Measurements from ENCODE around the gene CSMD2. TPM values are rescaled to one million over a fixed set of nuclear protein-coding genes. Genes with fewer than 3 reads are reported as not detected.
"Not testable (repeated sequence)": the region's sequence is repeated elsewhere in the genome, so short reads cannot be mapped to it uniquely, and the experiment has no call there.

CSMD2 gene
- total RNA-seq, 1 donor from 2014 or later: 0.12 TPM

GRCh38 chr1:34113362-34113761, 51.7 kb downstream of the CSMD2 start:
- no peak for DNase-seq (ENCODE audit: extremely low read depth, low read depth, low spot score)

GRCh38 chr1:34108711-34109110, 56.3 kb downstream of the CSMD2 start:
- DNase-seq (ENCODE audit: extremely low read depth, low read depth, low spot score): no peak

- DNase-seq (ENCODE audit: extremely low read depth, low read depth, low spot score): no peak
Measured at GRCh38 chr1:34108269-34108668, 56.8 kb downstream of the CSMD2 start.

- DNase-seq (ENCODE audit: extremely low read depth, low read depth, low spot score): no peak
Measured at GRCh38 chr1:34101151-34101550, 63.9 kb downstream of the CSMD2 start.

- DNase-seq (ENCODE audit: extremely low read depth, low read depth, low spot score): no peak
Measured at GRCh38 chr1:34100332-34100731, 64.7 kb downstream of the CSMD2 start.

GRCh38 chr1:34092399-34092798, 72.6 kb downstream of the CSMD2 start:
- DNase-seq (ENCODE audit: extremely low read depth, low read depth, low spot score): not testable (repeated sequence)

- no peak for DNase-seq (ENCODE audit: extremely low read depth, low read depth, low spot score)
Measured at GRCh38 chr1:34089731-34090130, 75.3 kb downstream of the CSMD2 start.

- no peak for DNase-seq (ENCODE audit: extremely low read depth, low read depth, low spot score)
Measured at GRCh38 chr1:34087986-34088385, 77.0 kb downstream of the CSMD2 start.

- DNase-seq (ENCODE audit: extremely low read depth, low read depth, low spot score): no peak
Measured at GRCh38 chr1:34086561-34086960, 78.5 kb downstream of the CSMD2 start.

- no peak for DNase-seq (ENCODE audit: extremely low read depth, low read depth, low spot score)
Measured at GRCh38 chr1:34083974-34084373, 81.1 kb downstream of the CSMD2 start.

GRCh38 chr1:34082085-34082670, 82.9 kb downstream of the CSMD2 start:
- DNase-seq (ENCODE audit: extremely low read depth, low read depth, low spot score): not testable (repeated sequence)

GRCh38 chr1:34078383-34078782, 86.6 kb downstream of the CSMD2 start:
- DNase-seq (ENCODE audit: extremely low read depth, low read depth, low spot score): no peak

- DNase-seq (ENCODE audit: extremely low read depth, low read depth, low spot score): no peak
Measured at GRCh38 chr1:34075576-34075975, 89.5 kb downstream of the CSMD2 start.

GRCh38 chr1:34073028-34073695, 91.9 kb downstream of the CSMD2 start:
- no peak for DNase-seq (ENCODE audit: extremely low read depth, low read depth, low spot score)

- DNase-seq (ENCODE audit: extremely low read depth, low read depth, low spot score): no peak
Measured at GRCh38 chr1:34070201-34070836, 94.7 kb downstream of the CSMD2 start.

- no peak for DNase-seq (ENCODE audit: extremely low read depth, low read depth, low spot score)
Measured at GRCh38 chr1:34066981-34067603, 97.9 kb downstream of the CSMD2 start.

- no peak for DNase-seq (ENCODE audit: extremely low read depth, low read depth, low spot score)
Measured at GRCh38 chr1:34066166-34066565, 98.9 kb downstream of the CSMD2 start.

GRCh38 chr1:34065498-34065897, 99.5 kb downstream of the CSMD2 start:
- no peak for DNase-seq (ENCODE audit: extremely low read depth, low read depth, low spot score)

GRCh38 chr1:34060901-34061415, 104.1 kb downstream of the CSMD2 start:
- no peak for DNase-seq (ENCODE audit: extremely low read depth, low read depth, low spot score)

GRCh38 chr1:34060187-34060730, 104.8 kb downstream of the CSMD2 start:
- no peak for DNase-seq (ENCODE audit: extremely low read depth, low read depth, low spot score)

Measured in glomerular endothelial cell (primary cell).